ENCODE measurements around the gene CTBP1. TPM values are rescaled to one million over a fixed set of nuclear protein-coding genes. Genes with fewer than 3 reads are reported as not detected.

The CTBP1 gene
- total and polyA plus RNA-seq, 4 experiments from 2014 or later, result 39.3 to 195 (median 132) TPM

- no peaks in the 10 kb centered on the region for H3K9me3 ChIP-seq (ENCODE audit: control insufficient read depth in 1 of 2, low read length in 2 of 2)
- Mint-ChIP-seq H3K36me3 (peaks cover 3 to 4% of the 10 kb centered on the region in 2 donors), H3K27ac (peak overlapping the region in 1 of 7 donors; percentile 30), H3K27me3 (no peaks in the 10 kb centered on the region), H3K4me3 (no peak overlapping the region), H3K9me3 (peaks cover 0 to 2% (median 0%) of the 10 kb centered on the region in 8 donors), H3K4me1 (peaks cover 20 to 46% (median 28%) of the 10 kb centered on the region in 4 donors)
- CTCF ChIA-PET (ENCODE audit: partially characterized antibody), result interaction anchor here (1.6 kb wide), 1 partner anchor 39 kb away, joined by 3 read pairs; no protein-coding TSS in a partner anchor
- no peak for DNase-seq
- no peak overlapping the region for H3K27ac ChIP-seq (ENCODE audit: low read depth, low read length)
- intact Hi-C loops (cut with micrococcal nuclease), result no loop called here
- H3K36me3 ChIP-seq (ENCODE audit: insufficient read depth, low read length), result peaks cover 8% of the 10 kb centered on the region
- H3K27me3 ChIP-seq (ENCODE audit: insufficient read depth, low read length), result no peaks in the 10 kb centered on the region
- peaks cover 42% of the 10 kb centered on the region for H3K4me1 ChIP-seq (ENCODE audit: insufficient read depth, low read length)
- H3K4me3 ChIP-seq (ENCODE audit: low read length in 2 of 2), result no peak overlapping the region
- POLR2A ChIA-PET (ENCODE audit: partially characterized antibody), result interaction anchor here (6.9 kb wide), 1 partner anchor 42 kb away, joined by 79 read pairs; the partner anchor contains the start of gene CTBP1
Observed at GRCh38 chr4:1206299-1207156, 42.4 kb downstream of the CTBP1 start.

- H3K9me3 Mint-ChIP-seq, result peaks cover 0 to 2% (median 0%) of the 10 kb centered on the region in 8 donors
- H3K9me3 ChIP-seq (ENCODE audit: control insufficient read depth in 1 of 2, low read length in 2 of 2), result no peaks in the 10 kb centered on the region
- DNase-seq, result no peak
- ChIA-PET CTCF (ENCODE audit: partially characterized antibody) (interaction anchor here (1.6 to 3.4 kb wide), 2 partner anchors 13 to 38 kb away, joined by 3 to 22 read pairs; no protein-coding TSS in a partner anchor), POLR2A (ENCODE audit: partially characterized antibody) (interaction anchor here (6.9 kb wide), 1 partner anchor 43 kb away, joined by 79 read pairs; the partner anchor contains the start of gene CTBP1)
- peaks cover 22 to 51% (median 32%) of the 10 kb centered on the region in 4 donors for H3K4me1 Mint-ChIP-seq
- H3K36me3 ChIP-seq (ENCODE audit: insufficient read depth, low read length), result peaks cover 1% of the 10 kb centered on the region
- no peak overlapping the region for H3K27ac ChIP-seq (ENCODE audit: low read depth, low read length)
- H3K36me3 Mint-ChIP-seq, result peaks cover 0 to 2% of the 10 kb centered on the region in 2 donors
- no peak overlapping the region for H3K4me3 Mint-ChIP-seq
- H3K27me3 Mint-ChIP-seq, result no peaks in the 10 kb centered on the region
- H3K27ac Mint-ChIP-seq, result no peak overlapping the region
- H3K4me1 ChIP-seq (ENCODE audit: insufficient read depth, low read length), result peaks cover 49% of the 10 kb centered on the region
- intact Hi-C loops (cut with micrococcal nuclease), result no loop called here
- no peaks in the 10 kb centered on the region for H3K27me3 ChIP-seq (ENCODE audit: insufficient read depth, low read length)
- H3K4me3 ChIP-seq (ENCODE audit: low read length in 2 of 2), result no peak overlapping the region
Observed at GRCh38 chr4:1205586-1206298, 43.2 kb downstream of the CTBP1 start.

- no peak overlapping the region for H3K27ac ChIP-seq (ENCODE audit: low read depth, low read length)
- Mint-ChIP-seq H3K4me1 (peaks cover 25 to 58% (median 33%) of the 10 kb centered on the region in 4 donors), H3K27me3 (no peaks in the 10 kb centered on the region), H3K9me3 (peaks cover 0 to 2% (median 0%) of the 10 kb centered on the region in 8 donors), H3K36me3 (peaks cover 0 to 2% of the 10 kb centered on the region in 2 donors), H3K27ac (peak overlapping the region; percentile 46 to 91 (median 73)), H3K4me3 (no peak overlapping the region)
- intact Hi-C loops (cut with micrococcal nuclease), result no loop called here
- POLR2A ChIA-PET (ENCODE audit: partially characterized antibody), result interaction anchor here (6.9 kb wide), 1 partner anchor 44 kb away, joined by 79 read pairs; the partner anchor contains the start of gene CTBP1
- no peak overlapping the region for H3K4me3 ChIP-seq (ENCODE audit: low read length in 2 of 2)
- no peak for DNase-seq
- H3K4me1 ChIP-seq (ENCODE audit: insufficient read depth, low read length), result peaks cover 56% of the 10 kb centered on the region
- H3K27me3 ChIP-seq (ENCODE audit: insufficient read depth, low read length), result no peaks in the 10 kb centered on the region
- no peaks in the 10 kb centered on the region for H3K9me3 ChIP-seq (ENCODE audit: control insufficient read depth in 1 of 2, low read length in 2 of 2)
- no peaks in the 10 kb centered on the region for H3K36me3 ChIP-seq (ENCODE audit: insufficient read depth, low read length)
- CTCF ChIA-PET (ENCODE audit: partially characterized antibody), result interaction anchor here (1.6 to 3.4 kb wide), 3 partner anchors 13 to 37 kb away, joined by 3 to 25 read pairs (median 22); no protein-coding TSS in a partner anchor
Observed at GRCh38 chr4:1204828-1205585, 43.9 kb downstream of the CTBP1 start.

DNA sequence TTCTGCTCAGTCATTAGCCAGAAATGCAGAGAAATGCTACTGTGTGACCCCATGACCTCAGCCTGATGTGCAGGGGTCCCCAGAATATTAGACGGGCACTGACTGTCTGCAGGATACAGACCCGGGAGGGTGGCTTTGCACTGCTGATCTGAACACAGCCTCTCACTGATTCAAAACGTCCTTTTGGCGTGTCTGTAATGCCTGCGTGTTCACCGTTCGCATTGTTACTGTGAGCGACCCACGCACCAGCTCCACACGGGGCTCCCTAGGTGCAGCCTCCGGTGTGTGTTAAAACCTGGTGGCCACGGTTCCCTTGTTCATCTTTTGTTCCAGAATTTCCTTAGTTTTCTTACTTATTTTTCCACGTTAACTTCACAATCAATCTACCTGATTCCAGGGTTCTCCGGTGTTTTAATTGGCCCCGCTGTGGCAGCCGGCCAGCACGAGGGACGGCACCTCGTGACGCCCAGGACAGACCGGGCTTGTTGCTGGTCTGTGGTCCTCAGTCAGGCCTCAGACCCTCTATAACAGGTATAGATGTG, 44.6 kb downstream of the CTBP1 start:
- Histone ChIP-seq H3K36me3 (ENCODE audit: insufficient read depth, low read length) (no peaks in the 10 kb centered on the region), H3K4me3 (ENCODE audit: low read length in 2 of 2) (no peak overlapping the region), H3K27ac (ENCODE audit: low read depth, low read length) (no peak overlapping the region), H3K27me3 (ENCODE audit: insufficient read depth, low read length) (no peaks in the 10 kb centered on the region), H3K4me1 (ENCODE audit: insufficient read depth, low read length) (peaks cover 62% of the 10 kb centered on the region), H3K9me3 (ENCODE audit: control insufficient read depth in 1 of 2, low read length in 2 of 2) (no peaks in the 10 kb centered on the region)
- Mint-ChIP-seq H3K4me1 (peaks cover 25 to 63% (median 32%) of the 10 kb centered on the region in 4 donors), H3K27ac (peak overlapping the region; percentile 77 to 100 (median 93)), H3K9me3 (peaks cover 0 to 2% (median 0%) of the 10 kb centered on the region in 8 donors), H3K36me3 (peaks cover 0 to 2% of the 10 kb centered on the region in 2 donors), H3K4me3 (peak overlapping the region in 4 of 8 donors; percentile 33 to 52 (median 42)), H3K27me3 (no peaks in the 10 kb centered on the region)
- intact Hi-C loops (cut with micrococcal nuclease), result no loop called here
- POLR2A ChIA-PET (ENCODE audit: partially characterized antibody), result interaction anchor here (1.4 to 6.9 kb wide), 3 partner anchors 12 to 45 kb away, joined by 6 to 79 read pairs (median 8); partner anchors contain the start of genes CTBP1 and SPON2
- no peak for DNase-seq
- CTCF ChIA-PET (ENCODE audit: partially characterized antibody), result interaction anchor here (0.7 to 3.4 kb wide), 8 partner anchors 14 to 90 kb away, joined by 3 to 25 read pairs (median 4); no protein-coding TSS in a partner anchor

- peaks cover 23 to 58% (median 37%) of the 10 kb centered on the region in 4 donors for H3K4me1 Mint-ChIP-seq
- H3K27me3 Mint-ChIP-seq, result no peaks in the 10 kb centered on the region
- Histone ChIP-seq H3K27ac (ENCODE audit: low read depth, low read length) (peak overlapping the region; percentile 50), H3K36me3 (ENCODE audit: insufficient read depth, low read length) (no peaks in the 10 kb centered on the region), H3K4me1 (ENCODE audit: insufficient read depth, low read length) (peaks cover 56% of the 10 kb centered on the region), H3K9me3 (ENCODE audit: control insufficient read depth in 1 of 2, low read length in 2 of 2) (no peaks in the 10 kb centered on the region), H3K27me3 (ENCODE audit: insufficient read depth, low read length) (no peaks in the 10 kb centered on the region), H3K4me3 (ENCODE audit: low read length in 2 of 2) (no peak overlapping the region)
- peaks cover 0 to 2% of the 10 kb centered on the region in 2 donors for H3K36me3 Mint-ChIP-seq
- CTCF ChIA-PET (ENCODE audit: partially characterized antibody), result interaction anchor here (0.9 to 3.4 kb wide), 10 partner anchors 15 to 144 kb away, joined by 3 to 25 read pairs (median 4); partner anchors contain the start of gene UVSSA
- DNase-seq, result no peak
- peak overlapping the region; percentile 77 to 100 (median 93) for H3K27ac Mint-ChIP-seq
- intact Hi-C loops (cut with micrococcal nuclease), result loop anchor here (2.0 kb wide), 1 partner anchor 14 kb away; no protein-coding TSS in a partner anchor
- peaks cover 0 to 2% (median 0%) of the 10 kb centered on the region in 8 donors for H3K9me3 Mint-ChIP-seq
- peak overlapping the region in 6 of 8 donors; percentile 33 to 69 (median 50) for H3K4me3 Mint-ChIP-seq
- POLR2A ChIA-PET (ENCODE audit: partially characterized antibody), result interaction anchor here (0.8 to 6.9 kb wide), 10 partner anchors 11 to 144 kb away, joined by 3 to 79 read pairs (median 5); partner anchors contain the start of genes CTBP1, SPON2 and UVSSA
Observed at GRCh38 chr4:1203026-1203616, 45.8 kb downstream of the CTBP1 start.
